ENCODE results near the gene GSAP.

- TF ChIP-seq CTCF (IDR thresholded peaks at IDR 0.05) (no peak), POLR2A (IDR thresholded peaks at IDR 0.05) (no peak)
These were observed 61.2 kb downstream of the GSAP start for GRCh38 chr7:77354914-77355313.

All from thyroid gland (tissue), 4 donors.